Measurements from ENCODE around the gene SEMA4D.

GRCh38 chr9:89529243-89530035, 31.5 kb upstream of the SEMA4D start:
- TF ChIP-seq, protein P1, sequence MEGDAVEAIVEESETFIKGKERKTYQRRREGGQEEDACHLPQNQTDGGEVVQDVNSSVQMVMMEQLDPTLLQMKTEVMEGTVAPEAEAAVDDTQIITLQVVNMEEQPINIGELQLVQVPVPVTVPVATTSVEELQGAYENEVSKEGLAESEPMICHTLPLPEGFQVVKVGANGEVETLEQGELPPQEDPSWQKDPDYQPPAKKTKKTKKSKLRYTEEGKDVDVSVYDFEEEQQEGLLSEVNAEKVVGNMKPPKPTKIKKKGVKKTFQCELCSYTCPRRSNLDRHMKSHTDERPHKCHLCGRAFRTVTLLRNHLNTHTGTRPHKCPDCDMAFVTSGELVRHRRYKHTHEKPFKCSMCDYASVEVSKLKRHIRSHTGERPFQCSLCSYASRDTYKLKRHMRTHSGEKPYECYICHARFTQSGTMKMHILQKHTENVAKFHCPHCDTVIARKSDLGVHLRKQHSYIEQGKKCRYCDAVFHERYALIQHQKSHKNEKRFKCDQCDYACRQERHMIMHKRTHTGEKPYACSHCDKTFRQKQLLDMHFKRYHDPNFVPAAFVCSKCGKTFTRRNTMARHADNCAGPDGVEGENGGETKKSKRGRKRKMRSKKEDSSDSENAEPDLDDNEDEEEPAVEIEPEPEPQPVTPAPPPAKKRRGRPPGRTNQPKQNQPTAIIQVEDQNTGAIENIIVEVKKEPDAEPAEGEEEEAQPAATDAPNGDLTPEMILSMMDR (IDR thresholded peaks at IDR 0.05), result no peak
- TF ChIP-seq POLR2AphosphoS5 (IDR thresholded peaks at IDR 0.05) (no peak), POLR2A (IDR thresholded peaks at IDR 0.05) (no peak)
